Hepatocyte (in vitro differentiated cells): ENCODE measurements around the gene PAFAH1B2.

ENCODE experiments used
- CTCF ChIP-seq: fragments of 200-600 bp; sonication (generic); IDR thresholded peaks from 2 replicates; pipeline ENCODE4 v1.5.1; 2016; ENCODE audit warnings: antibody characterized with exemption, mild to moderate bottlenecking; ENCODE audit not compliant: poor library complexity
- EZH2 ChIP-seq: fragments of 200-600 bp; sonication (generic); IDR thresholded peaks from 2 replicates; pipeline ENCODE4 v1.6.1; 2016; ENCODE audit warnings: antibody characterized with exemption, mild to moderate bottlenecking, borderline replicate concordance

GRCh38 chr11:117143871-117144476 is at the start of gene PAFAH1B2:
- no peak for TF ChIP-seq EZH2
- TF ChIP-seq CTCF, result peak; percentile 4
